ENCODE results near the gene TMEM63B.

TMEM63B gene

GRCh38 chr6:44166591-44167184, 39.3 kb downstream of the TMEM63B start:
- in situ Hi-C loops (cut with MboI; ENCODE audit: low sequenced_read_pairs, unreplicated experiment) = no loop called here
- TF ChIP-seq CTCF (IDR thresholded peaks at IDR 0.05; ENCODE audit: borderline replicate concordance, control extremely low read depth, extremely low read depth, insufficient read depth, missing control alignments) = no peak
- DNase-seq (ENCODE audit: low spot score) = no peak

- DNase-seq (ENCODE audit: low spot score) = no peak
- in situ Hi-C loops (cut with MboI; ENCODE audit: low sequenced_read_pairs, unreplicated experiment) = no loop called here
- no peak for TF ChIP-seq CTCF (IDR thresholded peaks at IDR 0.05; ENCODE audit: borderline replicate concordance, control extremely low read depth, extremely low read depth, insufficient read depth, missing control alignments)
Measured at GRCh38 chr6:44167567-44167966, 40.2 kb downstream of the TMEM63B start.

GRCh38 chr6:44169154-44169553, 41.8 kb downstream of the TMEM63B start:
- in situ Hi-C loops (cut with MboI; ENCODE audit: low sequenced_read_pairs, unreplicated experiment) = no loop called here
- DNase-seq (ENCODE audit: low spot score) = no peak
- no peak for TF ChIP-seq CTCF (IDR thresholded peaks at IDR 0.05; ENCODE audit: borderline replicate concordance, control extremely low read depth, extremely low read depth, insufficient read depth, missing control alignments)

GRCh38 chr6:44169886-44170570, 42.7 kb downstream of the TMEM63B start:
- in situ Hi-C loops (cut with MboI; ENCODE audit: low sequenced_read_pairs, unreplicated experiment) = loop anchor here (5.0 kb wide), 1 partner anchor 62 kb away; no protein-coding TSS in a partner anchor

GRCh38 chr6:44171899-44172546, 44.7 kb downstream of the TMEM63B start:
- in situ Hi-C loops (cut with MboI; ENCODE audit: low sequenced_read_pairs, unreplicated experiment) = loop anchor here (5.0 kb wide), 1 partner anchor 60 kb away; no protein-coding TSS in a partner anchor
- no peak for DNase-seq (ENCODE audit: low spot score)
- TF ChIP-seq CTCF (IDR thresholded peaks at IDR 0.05; ENCODE audit: borderline replicate concordance, control extremely low read depth, extremely low read depth, insufficient read depth, missing control alignments) = no peak

More at GRCh38 chr6:44169886-44170570, 42.7 kb downstream of the TMEM63B start:
- no peak for TF ChIP-seq CTCF (IDR thresholded peaks at IDR 0.05; ENCODE audit: borderline replicate concordance, control extremely low read depth, extremely low read depth, insufficient read depth, missing control alignments)
- no peak for DNase-seq (ENCODE audit: low spot score)

- DNase-seq (ENCODE audit: low spot score) = peak; percentile 90
- in situ Hi-C loops (cut with MboI; ENCODE audit: low sequenced_read_pairs, unreplicated experiment) = loop anchor here (5.0 kb wide), 1 partner anchor 59 kb away; no protein-coding TSS in a partner anchor
- TF ChIP-seq CTCF (IDR thresholded peaks at IDR 0.05; ENCODE audit: borderline replicate concordance, control extremely low read depth, extremely low read depth, insufficient read depth, missing control alignments) = peak; percentile 89
Measured at GRCh38 chr6:44172731-44173500, 45.6 kb downstream of the TMEM63B start.
